HG02678 (cell line): Measurements from ENCODE around the gene SRC.

Experiments used
- ATAC-seq: cut with Tn5 transposase; IDR thresholded peaks from one replicate; pipeline ENCODE4 v1.9.1; 2021; ENCODE audit warnings: mild to moderate bottlenecking, moderate library complexity; ENCODE audit not compliant: unreplicated experiment

Gene SRC

GRCh38 chr20:37421988-37422387, 76.0 kb downstream of the SRC start:
- no peak for ATAC-seq

GRCh38 chr20:37422791-37423286, 76.9 kb downstream of the SRC start:
- no peak for ATAC-seq

GRCh38 chr20:37423545-37423944, 77.6 kb downstream of the SRC start:
- no peak for ATAC-seq

GRCh38 chr20:37424062-37424851, 78.3 kb downstream of the SRC start:
- no peak for ATAC-seq

GRCh38 chr20:37425103-37425625, 79.2 kb downstream of the SRC start:
- ATAC-seq: no peak

GRCh38 chr20:37426106-37426505, 80.2 kb downstream of the SRC start:
- ATAC-seq: no peak

GRCh38 chr20:37426978-37427377, 81.0 kb downstream of the SRC start:
- ATAC-seq: no peak

GRCh38 chr20:37430044-37430443, 84.1 kb downstream of the SRC start:
- ATAC-seq: no peak

- no peak for ATAC-seq
Measured at GRCh38 chr20:37430778-37431460, 85.0 kb downstream of the SRC start.

- no peak for ATAC-seq
Measured at GRCh38 chr20:37431786-37432185, 85.8 kb downstream of the SRC start.

GRCh38 chr20:37432606-37433005, 86.7 kb downstream of the SRC start:
- ATAC-seq: no peak

- no peak for ATAC-seq
Measured at GRCh38 chr20:37435607-37436006, 89.7 kb downstream of the SRC start.

- ATAC-seq: no peak
Measured at GRCh38 chr20:37436527-37437186, 90.7 kb downstream of the SRC start.

- ATAC-seq: no peak
Measured at GRCh38 chr20:37437676-37438075, 91.7 kb downstream of the SRC start.

- no peak for ATAC-seq
Measured at GRCh38 chr20:37438464-37439222, 92.7 kb downstream of the SRC start.

GRCh38 chr20:37439223-37439933, 93.4 kb downstream of the SRC start:
- no peak for ATAC-seq

- ATAC-seq: no peak
Measured at GRCh38 chr20:37441023-37441422, 95.1 kb downstream of the SRC start.

GRCh38 chr20:37442547-37442946, 96.6 kb downstream of the SRC start:
- no peak for ATAC-seq

- no peak for ATAC-seq
Measured at GRCh38 chr20:37442986-37443385, 97.0 kb downstream of the SRC start.

- ATAC-seq: no peak
Measured at GRCh38 chr20:37443596-37443995, 97.7 kb downstream of the SRC start.
